SIG-M5 treated with dmso at 0.1 percent for 504 hours (cell line): ENCODE results near the gene HNRNPLL.
A peak's percentile ranks its signal among the peaks of the same experiment; 100 is the strongest.

Experiments
- DNase-seq: peaks from one replicate; lab custom pipeline; 2025; ENCODE audit not compliant: unreplicated experiment; lab: John Stamatoyannopoulos, UW

Gene HNRNPLL

GRCh38 chr2:38533757-38534545, 68.8 kb downstream of the HNRNPLL start:
- no peak for DNase-seq

GRCh38 chr2:38533180-38533579, 69.5 kb downstream of the HNRNPLL start:
- peak; percentile 78 for DNase-seq

- no peak for DNase-seq
Measured at GRCh38 chr2:38532366-38532765, 70.4 kb downstream of the HNRNPLL start.

- DNase-seq, result no peak
Measured at GRCh38 chr2:38529208-38529607, 73.5 kb downstream of the HNRNPLL start.

- DNase-seq, result no peak
Measured at GRCh38 chr2:38528534-38528933, 74.2 kb downstream of the HNRNPLL start.

GRCh38 chr2:38528008-38528442, 74.7 kb downstream of the HNRNPLL start:
- no peak for DNase-seq

GRCh38 chr2:38527338-38528007, 75.3 kb downstream of the HNRNPLL start:
- no peak for DNase-seq

- no peak for DNase-seq
Measured at GRCh38 chr2:38526195-38526594, 76.5 kb downstream of the HNRNPLL start.

GRCh38 chr2:38524580-38524979, 78.1 kb downstream of the HNRNPLL start:
- DNase-seq, result no peak

- DNase-seq, result no peak
Measured at GRCh38 chr2:38523728-38524437, 78.8 kb downstream of the HNRNPLL start.

- no peak for DNase-seq
Measured at GRCh38 chr2:38522754-38523349, 79.9 kb downstream of the HNRNPLL start.

GRCh38 chr2:38521835-38522234, 80.9 kb downstream of the HNRNPLL start:
- no peak for DNase-seq

- DNase-seq, result peak; percentile 40
Measured at GRCh38 chr2:38517284-38517683, 85.4 kb downstream of the HNRNPLL start.

- no peak for DNase-seq
Measured at GRCh38 chr2:38516526-38516925, 86.2 kb downstream of the HNRNPLL start.

- DNase-seq, result no peak
Measured at GRCh38 chr2:38516122-38516521, 86.6 kb downstream of the HNRNPLL start.

GRCh38 chr2:38515155-38516074, 87.3 kb downstream of the HNRNPLL start:
- DNase-seq, result no peak

GRCh38 chr2:38514603-38515154, 88.0 kb downstream of the HNRNPLL start:
- no peak for DNase-seq

- peak; percentile 49 for DNase-seq
Measured at GRCh38 chr2:38512211-38512610, 90.5 kb downstream of the HNRNPLL start.
